Gastroesophageal sphincter (tissue), 3 donors: ENCODE measurements around the gene DYDC1.

Experiments
- CTCF ChIP-seq, 4 experiments: fragments of 200-600 bp in 2 of 4; fragments of 450-650 bp in 2 of 4; sonication (generic) in 1 of 4; IDR thresholded peaks; one replicate each; pipeline ENCODE4 v1.5.1; 2017 to 2019; ENCODE audit warnings: antibody characterized with exemption in 4 of 4, mild to moderate bottlenecking in 2 of 4, moderate library complexity in 2 of 4
- EP300 ChIP-seq: sonication (generic); formaldehyde crosslinking; IDR thresholded peaks from one replicate; pipeline ENCODE4 v1.6.1; 2017; ENCODE audit warnings: antibody characterized with exemption, mild to moderate bottlenecking
- POLR2A ChIP-seq, 2 donors: fragments of 450-650 bp; IDR thresholded peaks; one replicate each; pipeline ENCODE4 v1.6.1; 2017; ENCODE audit warnings: antibody characterized with exemption in 2 of 2, mild to moderate bottlenecking in 2 of 2, moderate library complexity in 1 of 2
- POLR2AphosphoS5 ChIP-seq: sonication (generic); formaldehyde crosslinking; IDR thresholded peaks from one replicate; pipeline ENCODE4 v1.6.1; 2017; ENCODE audit warnings: antibody characterized with exemption

DNA sequence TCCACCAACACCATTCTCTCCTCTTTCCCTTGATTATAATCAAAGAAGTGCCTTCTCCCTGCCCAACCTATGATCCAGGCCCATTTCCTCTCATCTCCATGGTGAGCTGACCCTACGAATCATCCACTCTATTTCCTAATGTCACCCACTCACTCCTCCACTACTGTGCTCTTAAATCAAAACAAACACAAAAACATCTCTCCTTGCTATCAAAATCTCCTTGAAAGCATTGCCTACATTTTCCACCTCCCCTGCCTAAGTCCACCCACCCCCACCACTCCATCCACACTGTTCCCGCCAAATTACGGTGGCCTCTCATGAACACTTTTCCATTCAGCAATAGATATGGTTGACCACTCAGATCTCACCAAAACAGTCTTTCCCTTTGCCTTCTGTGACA is 5.3 kb downstream of the DYDC1 start:
- TF ChIP-seq CTCF (IDR thresholded peaks at IDR 0.05) (no peak), POLR2A (IDR thresholded peaks at IDR 0.05) (no peak), POLR2AphosphoS5 (no peak), EP300 (no peak)
